Testis (tissue), 3 donors: Measurements from ENCODE around the gene CTU2. TPM values are rescaled to one million over a fixed set of nuclear protein-coding genes. Genes with fewer than 3 reads are reported as not detected.

Source experiments
- DNase-seq: peaks from one replicate; pipeline ENCODE4 v3.0.0-alpha.2; 2019
- H3K27ac ChIP-seq, 2 donors: fragments of 200-600 bp; sonication (generic); one replicate each; pipeline ENCODE4 v1.5.1; 2019
- H3K27me3 ChIP-seq: fragments of 200-600 bp; sonication (generic); one replicate; pipeline ENCODE4 v1.5.1; 2019
- H3K36me3 ChIP-seq: fragments of 200-600 bp; sonication (generic); one replicate; pipeline ENCODE4 v1.5.1; 2017; ENCODE audit warnings: low read depth; ENCODE audit errors: missing control alignments
- H3K4me1 ChIP-seq: fragments of 200-600 bp; sonication (generic); one replicate; pipeline ENCODE4 v1.5.1; 2019
- H3K4me3 ChIP-seq, 2 donors: fragments of 200-600 bp; sonication (generic); one replicate each; pipeline ENCODE4 v1.5.1; 2017 to 2019
- H3K9me3 ChIP-seq: fragments of 200-600 bp; sonication (generic); one replicate; pipeline ENCODE4 v1.5.1; 2017
- POLR2A ChIP-seq: fragments of 450-650 bp; IDR thresholded peaks from one replicate; pipeline ENCODE4 v1.6.1; 2017; ENCODE audit warnings: antibody characterized with exemption, mild to moderate bottlenecking, moderate library complexity
- whole genome bisulfite sequencing, 2 donors: methylation state at CpG; one replicate each; pipeline ENCODE4 v1.1.5; 2018; 5-methylcytosine and 5-hydroxymethylcytosine counted together
- intact Hi-C: fragments of 100-400 bp; cut with DNase I; formaldehyde crosslinking; loops from one replicate; pipeline ENCODE4 v1.15.1; 2023; ENCODE audit warnings: low total_unique reads
- polyA plus RNA-seq: library from polyadenylated mRNA; stranded (reverse); fragments of 350-450 nt; fragmentation: Illumina TruSeq; extraction: RNeasy Lipid Tissue Mini Kit (QIAGEN cat#74804); gene quantifications from one replicate; pipeline ENCODE4 v1.2.3, GENCODE V29; 2014; ENCODE audit warnings: low read depth, low replicate concordance; ENCODE audit not compliant: insufficient read depth
- total RNA-seq, 2 donors: library from RNA; depleted of rRNA; stranded (reverse); fragments of >200 nt; gene quantifications; one replicate each; pipeline ENCODE4 v1.2.3, GENCODE V29; 2016
- TF ChIP-seq, protein P1 (sequence below), 3 experiments: fragments of 450-650 bp in 2 of 3; fragments of 200-600 bp in 1 of 3; sonication (generic) in 1 of 3; IDR thresholded peaks; one replicate each; pipeline ENCODE4 v1.5.1; 2016 to 2019; ENCODE audit warnings: antibody characterized with exemption in 3 of 3, mild to moderate bottlenecking in 2 of 3, moderate library complexity in 1 of 3

Gene CTU2
- total and polyA plus RNA-seq, 3 donors from 2014 or later: 19.8 to 25.4 (median 24.8) TPM

- no peaks in the 10 kb centered on the region for H3K9me3 ChIP-seq
- H3K27ac ChIP-seq: no peak overlapping the region
- TF ChIP-seq, protein P1, sequence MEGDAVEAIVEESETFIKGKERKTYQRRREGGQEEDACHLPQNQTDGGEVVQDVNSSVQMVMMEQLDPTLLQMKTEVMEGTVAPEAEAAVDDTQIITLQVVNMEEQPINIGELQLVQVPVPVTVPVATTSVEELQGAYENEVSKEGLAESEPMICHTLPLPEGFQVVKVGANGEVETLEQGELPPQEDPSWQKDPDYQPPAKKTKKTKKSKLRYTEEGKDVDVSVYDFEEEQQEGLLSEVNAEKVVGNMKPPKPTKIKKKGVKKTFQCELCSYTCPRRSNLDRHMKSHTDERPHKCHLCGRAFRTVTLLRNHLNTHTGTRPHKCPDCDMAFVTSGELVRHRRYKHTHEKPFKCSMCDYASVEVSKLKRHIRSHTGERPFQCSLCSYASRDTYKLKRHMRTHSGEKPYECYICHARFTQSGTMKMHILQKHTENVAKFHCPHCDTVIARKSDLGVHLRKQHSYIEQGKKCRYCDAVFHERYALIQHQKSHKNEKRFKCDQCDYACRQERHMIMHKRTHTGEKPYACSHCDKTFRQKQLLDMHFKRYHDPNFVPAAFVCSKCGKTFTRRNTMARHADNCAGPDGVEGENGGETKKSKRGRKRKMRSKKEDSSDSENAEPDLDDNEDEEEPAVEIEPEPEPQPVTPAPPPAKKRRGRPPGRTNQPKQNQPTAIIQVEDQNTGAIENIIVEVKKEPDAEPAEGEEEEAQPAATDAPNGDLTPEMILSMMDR (IDR thresholded peaks at IDR 0.05): no peak
- no peak for TF ChIP-seq POLR2A
- H3K4me1 ChIP-seq: peaks cover 8% of the 10 kb centered on the region
- DNase-seq: no peak
- H3K36me3 ChIP-seq: no peaks in the 10 kb centered on the region
- H3K27me3 ChIP-seq: no peaks in the 10 kb centered on the region
- intact Hi-C loops: no loop called here
- WGBS, 2 donors: 81 to 88% methylated on average over 10 of the region's 10 CpGs
- H3K4me3 ChIP-seq: no peak overlapping the region
These were observed 44.8 kb upstream of the CTU2 start for GRCh38 chr16:88661468-88661867.

DNA sequence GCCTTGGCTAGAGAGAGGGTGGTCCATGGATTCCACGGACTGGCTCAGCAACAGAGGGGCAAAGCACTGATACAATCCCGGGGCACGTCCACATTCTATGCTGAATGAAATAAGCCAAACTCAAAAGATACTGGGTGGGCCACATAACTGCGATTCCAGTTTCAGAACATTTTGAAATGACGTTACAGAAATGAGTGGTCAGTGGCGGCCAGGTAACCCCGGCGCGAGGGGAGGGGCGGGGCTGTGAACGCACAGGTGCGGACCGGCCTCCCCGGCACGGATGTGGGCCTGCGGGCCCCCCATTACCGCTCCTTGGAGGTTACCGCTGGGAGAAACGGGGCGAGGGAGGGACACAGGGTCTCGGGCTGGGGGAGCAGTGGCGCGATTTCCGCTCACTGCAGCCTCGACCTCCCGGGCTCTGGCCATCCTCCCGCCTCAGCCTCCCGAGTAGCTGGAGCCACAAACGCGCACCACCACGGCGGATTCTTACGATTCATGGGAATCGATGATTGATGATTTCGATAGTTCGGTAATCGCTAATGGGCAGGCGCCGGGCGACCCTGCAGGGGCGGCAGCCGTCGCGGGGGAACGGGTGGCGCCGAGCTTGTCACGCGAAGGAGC lies 44.0 kb upstream of the CTU2 start:
- H3K36me3 ChIP-seq: no peaks in the 10 kb centered on the region
- no peaks in the 10 kb centered on the region for H3K9me3 ChIP-seq
- TF ChIP-seq, protein P1 (IDR thresholded peaks at IDR 0.05): no peak
- no peak for TF ChIP-seq POLR2A
- intact Hi-C loops: no loop called here
- 0 to 2% methylated on average over 19 to 46 of the region's 49 CpGs for WGBS, 2 donors
- DNase-seq: no peak
- peak overlapping the region; percentile 78 to 87 for H3K27ac ChIP-seq
- H3K4me1 ChIP-seq: peaks cover 8% of the 10 kb centered on the region
- H3K27me3 ChIP-seq: no peaks in the 10 kb centered on the region
- H3K4me3 ChIP-seq: peak overlapping the region; percentile 90 to 94

DNA sequence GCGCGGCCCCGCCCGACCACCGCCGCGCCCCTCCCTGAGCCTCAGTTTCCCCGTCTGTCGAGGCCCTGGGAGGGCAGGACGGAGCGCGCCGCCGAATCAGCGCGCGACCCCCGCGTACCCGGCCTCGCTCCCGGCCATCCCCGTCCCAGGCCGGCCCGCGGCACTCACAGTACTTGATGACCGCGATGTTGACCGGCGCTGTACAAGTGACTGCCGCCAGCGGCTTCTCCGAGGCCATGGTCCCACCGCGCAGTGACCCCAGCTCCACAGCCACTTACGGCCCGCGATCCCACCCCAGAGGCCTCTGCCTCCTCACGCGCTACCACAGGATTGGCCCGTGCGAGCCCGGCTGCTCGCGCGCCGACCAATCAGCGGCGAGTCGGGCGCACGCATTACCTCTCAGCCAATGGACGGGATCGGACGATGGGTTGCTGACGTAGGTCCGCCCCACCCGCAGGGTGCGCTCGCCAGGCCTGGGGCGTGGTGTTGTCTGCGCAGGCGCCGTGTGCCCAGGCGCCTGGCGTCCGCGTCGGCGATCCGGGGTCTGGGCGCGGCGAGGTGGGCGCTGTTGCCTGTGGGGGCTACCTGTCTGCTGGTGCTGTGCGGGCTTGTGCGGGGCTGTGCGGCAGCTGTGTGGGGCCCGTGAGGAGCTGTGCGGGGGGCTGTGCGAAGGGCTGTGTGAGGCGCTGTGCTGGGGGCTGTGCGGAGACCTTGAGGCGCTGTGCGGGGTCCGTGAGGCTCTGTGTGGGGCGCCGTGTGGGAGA lies 43.3 kb upstream of the CTU2 start, which contains the start of gene MVD:
TSS of gene MVD (minus strand) at position 249 of the 764 bp plus-strand sequence. CDS start at position 238, 11 bp downstream.
- peaks cover 8% of the 10 kb centered on the region for H3K4me1 ChIP-seq
- WGBS, 2 donors: 1 to 7% methylated on average over 3 to 82 of the region's 88 CpGs
- TF ChIP-seq, protein P1 (IDR thresholded peaks at IDR 0.05): no peak
- peak; percentile 81 for TF ChIP-seq POLR2A
- peak within 1 kb of the TSS; percentile 90 to 94 for H3K4me3 ChIP-seq
- DNase-seq: peak; percentile 98
- H3K9me3 ChIP-seq: no peaks in the 10 kb centered on the region
- intact Hi-C loops: no loop called here
- no peaks in the 10 kb centered on the region for H3K36me3 ChIP-seq
- no peaks in the 10 kb centered on the region for H3K27me3 ChIP-seq
- peak within 1 kb of the TSS; percentile 78 to 87 for H3K27ac ChIP-seq

DNA sequence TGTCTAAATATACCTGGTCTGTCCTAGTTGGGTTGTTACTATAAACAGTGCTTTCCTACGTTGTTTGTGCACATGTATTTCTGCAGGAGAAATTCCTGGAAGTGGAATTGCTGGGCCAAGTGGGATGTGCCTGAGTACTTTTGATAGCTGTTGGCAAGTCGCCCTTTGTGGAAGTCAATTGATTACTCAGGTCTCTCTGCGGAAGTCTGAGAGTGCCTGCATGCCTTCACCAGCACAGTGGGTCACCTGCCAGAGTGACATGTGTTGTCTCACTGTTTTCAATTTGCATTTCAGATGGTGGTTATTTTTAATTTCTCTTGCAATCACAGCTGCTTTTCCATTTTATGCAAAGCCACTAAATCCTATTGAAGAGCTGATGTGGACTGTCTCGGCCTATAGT lies 41.2 kb upstream of the CTU2 start:
- Histone ChIP-seq H3K4me3 (no peak overlapping the region), H3K9me3 (no peaks in the 10 kb centered on the region), H3K36me3 (no peaks in the 10 kb centered on the region), H3K4me1 (peaks cover 8% of the 10 kb centered on the region), H3K27me3 (no peaks in the 10 kb centered on the region), H3K27ac (no peak overlapping the region)
- TF ChIP-seq, protein P1 (IDR thresholded peaks at IDR 0.05): no peak
- TF ChIP-seq POLR2A: no peak
- no peak for DNase-seq
- 54 to 65% methylated on average over 4 of the region's 4 CpGs for whole genome bisulfite sequencing, 2 donors
- intact Hi-C loops: no loop called here
